ENCODE data around the gene NPTXR.

- no peak for TF ChIP-seq CTCF (IDR thresholded peaks at IDR 0.05)
- no peak for TF ChIP-seq RFX5 (IDR thresholded peaks at IDR 0.05; ENCODE audit: low read length)
- TF ChIP-seq EP300 (IDR thresholded peaks at IDR 0.05; ENCODE audit: borderline replicate concordance in 1 of 2, low read depth in 1 of 2, low read length in 1 of 2), result no peak
Observed at GRCh38 chr22:38830026-38830844, 13.6 kb downstream of the NPTXR start.

All from SK-N-SH (cell line).